Measurements from ENCODE around the gene EVI5L.

EVI5L gene

GRCh38 chr19:7894612-7895309, 64.7 kb downstream of the EVI5L start:
- DNase-seq (ENCODE audit: low read depth in 2 of 2), result no peak

- DNase-seq (ENCODE audit: low read depth in 2 of 2), result no peak
These were observed 65.5 kb downstream of the EVI5L start for GRCh38 chr19:7895565-7895964.

- no peak for DNase-seq (ENCODE audit: low read depth in 2 of 2)
These were observed 67.3 kb downstream of the EVI5L start for GRCh38 chr19:7897292-7897691.

- no peak for DNase-seq (ENCODE audit: low read depth in 2 of 2)
These were observed 68.9 kb downstream of the EVI5L start for GRCh38 chr19:7898967-7899366.

- DNase-seq (ENCODE audit: low read depth in 2 of 2), result no peak
These were observed 69.8 kb downstream of the EVI5L start for GRCh38 chr19:7899751-7900378.

GRCh38 chr19:7900401-7900870, 70.4 kb downstream of the EVI5L start:
- no peak for DNase-seq (ENCODE audit: low read depth in 2 of 2)

GRCh38 chr19:7900931-7901330, 70.9 kb downstream of the EVI5L start:
- no peak for DNase-seq (ENCODE audit: low read depth in 2 of 2)

GRCh38 chr19:7901337-7901736, 71.3 kb downstream of the EVI5L start:
- DNase-seq (ENCODE audit: low read depth in 2 of 2), result no peak

- DNase-seq (ENCODE audit: low read depth in 2 of 2), result no peak
These were observed 72.8 kb downstream of the EVI5L start for GRCh38 chr19:7902796-7903243.

- DNase-seq (ENCODE audit: low read depth in 2 of 2), result peak; percentile 100
These were observed 73.4 kb downstream of the EVI5L start, which contains the start of gene MAP2K7 for GRCh38 chr19:7903244-7904073. MAP2K7 (plus strand) TSS chr19:7903877; CDS start chr19:7903945, 68 bp downstream.

- DNase-seq (ENCODE audit: low read depth in 2 of 2), result no peak
These were observed 74.3 kb downstream of the EVI5L start for GRCh38 chr19:7904074-7905020.

GRCh38 chr19:7905268-7905667, 75.2 kb downstream of the EVI5L start:
- DNase-seq (ENCODE audit: low read depth in 2 of 2), result no peak

GRCh38 chr19:7905859-7906258, 75.8 kb downstream of the EVI5L start:
- no peak for DNase-seq (ENCODE audit: low read depth in 2 of 2)

- DNase-seq (ENCODE audit: low read depth in 2 of 2), result no peak
These were observed 77.1 kb downstream of the EVI5L start for GRCh38 chr19:7907122-7907521.

GRCh38 chr19:7907544-7907943, 77.5 kb downstream of the EVI5L start:
- no peak for DNase-seq (ENCODE audit: low read depth in 2 of 2)

- DNase-seq (ENCODE audit: low read depth in 2 of 2), result no peak
These were observed 78.2 kb downstream of the EVI5L start for GRCh38 chr19:7908078-7908699.

GRCh38 chr19:7908742-7909461, 78.9 kb downstream of the EVI5L start:
- DNase-seq (ENCODE audit: low read depth in 2 of 2), result no peak

GRCh38 chr19:7909471-7910067, 79.6 kb downstream of the EVI5L start:
- DNase-seq (ENCODE audit: low read depth in 2 of 2), result no peak

- no peak for DNase-seq (ENCODE audit: low read depth in 2 of 2)
These were observed 80.5 kb downstream of the EVI5L start for GRCh38 chr19:7910321-7911161.
